ENCODE data around the gene ATOH8. TPM values are rescaled to one million over a fixed set of nuclear protein-coding genes. Genes with fewer than 3 reads are reported as not detected.

Gene ATOH8
- total RNA-seq, 1 donor from 2014 or later: 44.9 TPM

GRCh38 chr2:85784474-85784986 lies 30.7 kb downstream of the ATOH8 start:
- H3K4me3 ChIP-seq: no peak overlapping the region
- TF ChIP-seq CTCF (IDR thresholded peaks at IDR 0.05): no peak
- H3K27me3 ChIP-seq (ENCODE audit: low read depth): no peaks in the 10 kb centered on the region
- no peaks in the 10 kb centered on the region for H3K9me3 ChIP-seq
- peaks cover 62% of the 10 kb centered on the region for H3K36me3 ChIP-seq
- intact Hi-C loops (cut with DNase I): no loop called here
- DNase-seq (no peak), ATAC-seq (no peak)
- peaks cover 31% of the 10 kb centered on the region for H3K4me1 ChIP-seq
- H3K27ac ChIP-seq: no peak overlapping the region

- no peak for TF ChIP-seq CTCF (IDR thresholded peaks at IDR 0.05)
- Histone ChIP-seq H3K4me1 (peaks cover 24% of the 10 kb centered on the region), H3K4me3 (no peak overlapping the region), H3K36me3 (peaks cover 64% of the 10 kb centered on the region), H3K9me3 (no peaks in the 10 kb centered on the region), H3K27ac (no peak overlapping the region), H3K27me3 (ENCODE audit: low read depth) (no peaks in the 10 kb centered on the region)
- DNase-seq (peak; percentile 68), ATAC-seq (peak; percentile 54 to 69)
- intact Hi-C loops (cut with DNase I): no loop called here
These were observed 31.4 kb downstream of the ATOH8 start for GRCh38 chr2:85785027-85785822.

GRCh38 chr2:85785871-85786270 lies 32.1 kb downstream of the ATOH8 start:
- Histone ChIP-seq H3K4me1 (peaks cover 24% of the 10 kb centered on the region), H3K27ac (no peak overlapping the region), H3K9me3 (no peaks in the 10 kb centered on the region), H3K4me3 (no peak overlapping the region), H3K27me3 (ENCODE audit: low read depth) (no peaks in the 10 kb centered on the region), H3K36me3 (peaks cover 58% of the 10 kb centered on the region)
- no peak for DNase-seq
- ATAC-seq: no peak
- intact Hi-C loops (cut with DNase I): no loop called here
- TF ChIP-seq CTCF (IDR thresholded peaks at IDR 0.05): no peak

- H3K4me1 ChIP-seq: peaks cover 25% of the 10 kb centered on the region
- no peak overlapping the region for H3K27ac ChIP-seq
- TF ChIP-seq CTCF (IDR thresholded peaks at IDR 0.05): no peak
- H3K36me3 ChIP-seq: peaks cover 53% of the 10 kb centered on the region
- H3K9me3 ChIP-seq: no peaks in the 10 kb centered on the region
- ATAC-seq: no peak
- intact Hi-C loops (cut with DNase I): no loop called here
- no peak overlapping the region for H3K4me3 ChIP-seq
- no peak for DNase-seq
- H3K27me3 ChIP-seq (ENCODE audit: low read depth): no peaks in the 10 kb centered on the region
These were observed 32.7 kb downstream of the ATOH8 start for GRCh38 chr2:85786444-85786843.

GRCh38 chr2:85786865-85787264 lies 33.1 kb downstream of the ATOH8 start:
- Histone ChIP-seq H3K36me3 (peaks cover 53% of the 10 kb centered on the region), H3K27me3 (ENCODE audit: low read depth) (no peaks in the 10 kb centered on the region), H3K27ac (no peak overlapping the region), H3K4me1 (peaks cover 28% of the 10 kb centered on the region), H3K9me3 (no peaks in the 10 kb centered on the region), H3K4me3 (no peak overlapping the region)
- intact Hi-C loops (cut with DNase I): no loop called here
- DNase-seq (no peak), ATAC-seq (no peak)
- TF ChIP-seq CTCF (IDR thresholded peaks at IDR 0.05): no peak
